Measurements from ENCODE around the gene CPNE1. TPM values are rescaled to one million over a fixed set of nuclear protein-coding genes. Genes with fewer than 3 reads are reported as not detected.

The CPNE1 gene
- total RNA-seq, 1 experiment from 2014 or later, result 217 TPM

- Histone ChIP-seq H3K4me1 (ENCODE audit: control insufficient read depth, insufficient read depth, low read length) (no peaks in the 10 kb centered on the region), H3K27me3 (ENCODE audit: control insufficient read depth, insufficient read depth, low read length) (no peaks in the 10 kb centered on the region), H3K36me3 (ENCODE audit: control insufficient read depth, insufficient read depth, low read length) (no peaks in the 10 kb centered on the region), H3K4me3 (ENCODE audit: low read depth in 2 of 2, low read length in 2 of 2) (no peak overlapping the region), H3K27ac (ENCODE audit: low read length) (no peak overlapping the region), H3K9me3 (ENCODE audit: control insufficient read depth, insufficient read depth, low read depth, low read length) (no peaks in the 10 kb centered on the region)
- BruUV-seq (replicated peaks), result no TSS peak
- intact Hi-C loops (cut with micrococcal nuclease; ENCODE audit: unreplicated experiment) (no loop called here), in situ Hi-C loops (cut with HindIII; ENCODE audit: low pct_unique_long_range_greater_than_20kb, low sequenced_read_pairs) (no loop called here)
- ChIA-PET CTCF (no interaction called here), POLR2A (interaction anchor here (0.5 kb wide), 1 partner anchor 9 kb away, joined by 3 read pairs; no protein-coding TSS in a partner anchor)
- ATAC-seq (no peak), DNase-seq (ENCODE audit: low read depth, low spot score) (no peak)
- TF ChIP-seq CTCF (IDR thresholded peaks at IDR 0.05) (no peak), TCF7L2 (IDR thresholded peaks at IDR 0.05; ENCODE audit: low read depth, low read length) (no peak), POLR2AphosphoS5 (IDR thresholded peaks at IDR 0.05; ENCODE audit: low read depth, low read length) (no peak), SIN3A (IDR thresholded peaks at IDR 0.05; ENCODE audit: borderline replicate concordance, insufficient read depth, low read depth, low read length) (no peak), REST (IDR thresholded peaks at IDR 0.05; ENCODE audit: insufficient read depth in 1 of 2, low read depth in 2 of 2, low read length in 1 of 2) (no peak)
Measured at GRCh38 chr20:35582131-35582530, 82.6 kb downstream of the CPNE1 start.

GRCh38 chr20:35579196-35579595, 85.5 kb downstream of the CPNE1 start:
- Histone ChIP-seq H3K9me3 (ENCODE audit: control insufficient read depth, insufficient read depth, low read depth, low read length) (no peaks in the 10 kb centered on the region), H3K36me3 (ENCODE audit: control insufficient read depth, insufficient read depth, low read length) (no peaks in the 10 kb centered on the region), H3K27ac (ENCODE audit: low read length) (no peak overlapping the region), H3K27me3 (ENCODE audit: control insufficient read depth, insufficient read depth, low read length) (no peaks in the 10 kb centered on the region), H3K4me3 (ENCODE audit: low read depth in 2 of 2, low read length in 2 of 2) (no peak overlapping the region), H3K4me1 (ENCODE audit: control insufficient read depth, insufficient read depth, low read length) (no peaks in the 10 kb centered on the region)
- DNase-seq (ENCODE audit: low read depth, low spot score) (no peak), ATAC-seq (no peak)
- CTCF ChIA-PET, result no interaction called here
- no TSS peak for BruUV-seq (replicated peaks)
- no peak for TF ChIP-seq SIN3A (IDR thresholded peaks at IDR 0.05; ENCODE audit: borderline replicate concordance, insufficient read depth, low read depth, low read length)
- TF ChIP-seq TCF7L2 (IDR thresholded peaks at IDR 0.05; ENCODE audit: low read depth, low read length), result no peak
- TF ChIP-seq REST (IDR thresholded peaks at IDR 0.05; ENCODE audit: insufficient read depth in 1 of 2, low read depth in 2 of 2, low read length in 1 of 2), result no peak
- POLR2A ChIA-PET, result interaction anchor here (0.5 kb wide), 1 partner anchor 13 kb away, joined by 4 read pairs; no protein-coding TSS in a partner anchor
- intact Hi-C loops (cut with micrococcal nuclease; ENCODE audit: unreplicated experiment), result no loop called here
- in situ Hi-C loops (cut with HindIII; ENCODE audit: low pct_unique_long_range_greater_than_20kb, low sequenced_read_pairs), result no loop called here
